Measurements from ENCODE around the gene EXOC6B. TPM values are rescaled to one million over a fixed set of nuclear protein-coding genes. Genes with fewer than 3 reads are reported as not detected.

EXOC6B gene
- total RNA-seq, 2 donors from 2014 or later: 16.6 to 36.6 TPM

- DNase-seq (ENCODE audit: low spot score): no peak
- no peaks in the 10 kb centered on the region for H3K36me3 ChIP-seq
- intact Hi-C loops (cut with DNase I): loop anchor here (10.0 kb wide), 1 partner anchor 396 kb away; no protein-coding TSS in a partner anchor
- H3K4me3 ChIP-seq: no peak overlapping the region
- no peak for TF ChIP-seq POLR2A (IDR thresholded peaks at IDR 0.05)
- no peak for TF ChIP-seq CTCF (IDR thresholded peaks at IDR 0.05)
- no peak for TF ChIP-seq POLR2AphosphoS5 (IDR thresholded peaks at IDR 0.05)
- H3K9me3 ChIP-seq: no peaks in the 10 kb centered on the region
- no peaks in the 10 kb centered on the region for H3K4me1 ChIP-seq (replicated peaks)
- H3K27me3 ChIP-seq (replicated peaks; ENCODE audit: insufficient read depth): no peaks in the 10 kb centered on the region
- no peak overlapping the region for H3K27ac ChIP-seq
- whole genome bisulfite sequencing: 82% methylated on average over 1 of the region's 1 CpG
Observed at GRCh38 chr2:72778410-72778809, 47.4 kb downstream of the EXOC6B start.

- Histone ChIP-seq H3K9me3 (no peaks in the 10 kb centered on the region), H3K27me3 (replicated peaks; ENCODE audit: insufficient read depth) (no peaks in the 10 kb centered on the region), H3K27ac (no peak overlapping the region), H3K4me1 (replicated peaks) (no peaks in the 10 kb centered on the region), H3K36me3 (no peaks in the 10 kb centered on the region), H3K4me3 (no peak overlapping the region)
- peak; percentile 68 to 89 (median 86) for TF ChIP-seq CTCF (IDR thresholded peaks at IDR 0.05)
- TF ChIP-seq POLR2A (IDR thresholded peaks at IDR 0.05): no peak
- TF ChIP-seq POLR2AphosphoS5 (IDR thresholded peaks at IDR 0.05): peak; percentile 32
- 7% methylated on average over 2 of the region's 2 CpGs for WGBS
- peak; percentile 74 for DNase-seq (ENCODE audit: low spot score)
- intact Hi-C loops (cut with DNase I): loop anchor here (2.0 to 10.0 kb wide), 2 partner anchors 92 to 404 kb away; no protein-coding TSS in a partner anchor
Observed at GRCh38 chr2:72770879-72771461, 54.9 kb downstream of the EXOC6B start.

DNA sequence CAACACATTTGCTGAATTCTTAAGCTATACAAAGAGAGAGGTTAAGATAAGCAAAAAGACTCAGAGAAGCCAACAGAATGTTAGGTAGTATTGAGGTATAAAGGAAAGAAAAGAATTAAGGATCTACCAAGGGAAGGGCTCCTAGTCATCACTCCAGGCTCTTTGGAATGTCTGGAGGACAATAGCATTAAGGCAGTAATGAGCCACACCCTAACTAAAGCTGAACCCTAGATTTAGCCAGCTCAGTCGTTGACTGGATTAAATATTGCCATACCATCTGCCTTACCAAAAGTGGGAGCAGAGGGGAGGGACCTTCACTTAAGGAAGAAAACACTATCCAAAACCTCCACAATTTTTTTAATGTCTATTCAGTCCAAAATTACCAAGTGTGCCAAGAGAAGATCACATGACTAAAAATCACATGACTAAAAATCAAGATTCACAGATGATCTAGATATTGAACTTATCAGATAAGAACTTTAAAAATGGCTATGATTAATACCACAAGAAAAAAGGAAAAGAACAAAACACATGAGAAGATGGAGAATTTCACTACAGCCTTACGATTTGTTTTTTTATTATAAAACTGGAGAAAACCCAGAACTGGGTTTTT, 59.7 kb downstream of the EXOC6B start:
- intact Hi-C loops (cut with DNase I): no loop called here
- 69% methylated on average over 2 of the region's 2 CpGs for WGBS
- Histone ChIP-seq H3K9me3 (no peaks in the 10 kb centered on the region), H3K27me3 (replicated peaks; ENCODE audit: insufficient read depth) (no peaks in the 10 kb centered on the region), H3K4me3 (no peak overlapping the region), H3K27ac (no peak overlapping the region), H3K36me3 (no peaks in the 10 kb centered on the region), H3K4me1 (replicated peaks) (no peaks in the 10 kb centered on the region)
- DNase-seq (ENCODE audit: low spot score): no peak
- TF ChIP-seq CTCF (IDR thresholded peaks at IDR 0.05): no peak
- TF ChIP-seq POLR2AphosphoS5 (IDR thresholded peaks at IDR 0.05): no peak
- TF ChIP-seq POLR2A (IDR thresholded peaks at IDR 0.05): no peak

DNA sequence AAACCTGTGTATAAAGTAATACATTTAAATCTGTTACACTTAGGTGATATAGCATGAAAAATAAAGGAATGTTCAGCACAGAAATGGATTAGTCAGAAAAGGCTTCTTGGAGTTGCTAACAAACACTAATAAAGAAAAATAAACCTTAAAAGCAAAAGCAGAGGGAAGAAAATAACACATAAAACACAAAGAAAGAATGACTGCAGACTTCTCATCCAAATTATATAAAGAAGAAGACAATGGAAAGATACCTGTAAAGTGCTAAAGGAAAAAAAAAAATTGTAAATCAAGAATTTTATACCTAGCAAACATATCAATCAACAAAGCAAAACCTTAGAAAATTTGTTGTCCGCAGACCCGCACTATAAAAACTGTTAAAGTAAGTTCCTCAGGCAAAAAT, 63.6 kb downstream of the EXOC6B start:
- H3K27me3 ChIP-seq (replicated peaks; ENCODE audit: insufficient read depth): no peaks in the 10 kb centered on the region
- H3K4me3 ChIP-seq: no peak overlapping the region
- TF ChIP-seq POLR2A (IDR thresholded peaks at IDR 0.05) (no peak), CTCF (IDR thresholded peaks at IDR 0.05) (no peak), POLR2AphosphoS5 (IDR thresholded peaks at IDR 0.05) (no peak)
- 97% methylated on average over 2 of the region's 2 CpGs for WGBS
- no peak for DNase-seq (ENCODE audit: low spot score)
- H3K27ac ChIP-seq: no peak overlapping the region
- no peaks in the 10 kb centered on the region for H3K36me3 ChIP-seq
- intact Hi-C loops (cut with DNase I): no loop called here
- H3K4me1 ChIP-seq (replicated peaks): no peaks in the 10 kb centered on the region
- no peaks in the 10 kb centered on the region for H3K9me3 ChIP-seq

DNA sequence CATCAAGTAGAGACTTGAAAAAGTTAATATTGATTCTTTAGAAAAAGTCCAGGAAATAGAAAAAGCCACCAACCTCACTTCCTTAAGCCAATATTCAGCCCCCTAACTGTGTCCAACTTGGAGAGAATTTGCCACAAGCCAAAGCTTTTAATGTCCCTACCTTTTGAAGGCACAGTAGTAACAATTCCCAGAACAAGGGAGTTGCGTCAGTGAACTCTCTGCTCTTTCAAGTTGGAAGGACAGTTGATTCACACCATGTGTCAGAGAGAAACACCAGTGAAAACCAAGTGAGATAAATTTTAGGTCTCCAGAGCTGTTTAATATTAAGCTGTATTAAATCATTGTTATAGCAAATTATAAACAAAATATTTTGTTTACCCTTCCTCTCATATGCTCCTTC, 66.1 kb downstream of the EXOC6B start:
- H3K4me3 ChIP-seq: no peak overlapping the region
- intact Hi-C loops (cut with DNase I): no loop called here
- H3K4me1 ChIP-seq (replicated peaks): no peaks in the 10 kb centered on the region
- no peaks in the 10 kb centered on the region for H3K36me3 ChIP-seq
- no peaks in the 10 kb centered on the region for H3K9me3 ChIP-seq
- no peaks in the 10 kb centered on the region for H3K27me3 ChIP-seq (replicated peaks; ENCODE audit: insufficient read depth)
- TF ChIP-seq CTCF (IDR thresholded peaks at IDR 0.05) (no peak), POLR2A (IDR thresholded peaks at IDR 0.05) (no peak), POLR2AphosphoS5 (IDR thresholded peaks at IDR 0.05) (no peak)
- 100% methylated on average over 1 of the region's 1 CpG for WGBS
- no peak for DNase-seq (ENCODE audit: low spot score)
- H3K27ac ChIP-seq: no peak overlapping the region

Measured in prostate gland (tissue), 2 donors.